GM23338 (cell line): ENCODE data around the gene MEF2A. TPM values are rescaled to one million over a fixed set of nuclear protein-coding genes. Genes with fewer than 3 reads are reported as not detected.
A peak's percentile ranks its signal among the peaks of the same experiment; 100 is the strongest.

Experiments
- ATAC-seq: fragments of 200-7000 bp; cut with Tn5 transposase; 3 replicates; pipeline ENCODE4 v1.9.1; 2020
- DNase-seq: peaks from one replicate; pipeline ENCODE4 v3.0.0-alpha.2; 2015; ENCODE audit warnings: low spot score
- H2AFZ ChIP-seq: fragments of 200-600 bp; sonication (generic); 2 replicates; pipeline ENCODE4 v1.8.0; 2016; ENCODE audit warnings: antibody characterized with exemption, mild to moderate bottlenecking, moderate library complexity
- H3F3A ChIP-seq: fragments of 200-600 bp; sonication (generic); replicated peaks from 2 replicates; pipeline ENCODE4 v1.8.0; 2017; ENCODE audit warnings: antibody characterized with exemption, mixed run types, low read depth
- H3K27ac ChIP-seq: fragments of 200-600 bp; sonication (generic); 2 replicates; pipeline ENCODE4 v1.6.1; 2016; ENCODE audit warnings: low read depth
- H3K27me3 ChIP-seq: fragments of 200-600 bp; sonication (generic); 2 replicates; pipeline ENCODE4 v1.8.0; 2016; ENCODE audit warnings: mild to moderate bottlenecking, mixed run types, moderate library complexity; ENCODE audit not compliant: insufficient read depth
- H3K36me3 ChIP-seq: fragments of 200-600 bp; sonication (generic); 2 replicates; pipeline ENCODE4 v1.8.0; 2016; ENCODE audit warnings: mild to moderate bottlenecking; ENCODE audit not compliant: insufficient read depth
- H3K4me1 ChIP-seq: fragments of 200-600 bp; sonication (generic); 2 replicates; pipeline ENCODE4 v1.8.0; 2016; ENCODE audit warnings: mild to moderate bottlenecking, moderate library complexity; ENCODE audit not compliant: insufficient read depth
- H3K4me2 ChIP-seq: fragments of 200-600 bp; sonication (generic); 2 replicates; pipeline ENCODE4 v1.7.1; 2017; ENCODE audit warnings: mixed run types
- H3K4me3 ChIP-seq: fragments of 200-600 bp; sonication (generic); 2 replicates; pipeline ENCODE4 v1.6.1; 2016; ENCODE audit warnings: mixed run types
- H3K79me2 ChIP-seq: fragments of 200-600 bp; sonication (generic); replicated peaks from 2 replicates; pipeline ENCODE4 v1.8.0; 2017; ENCODE audit warnings: mild to moderate bottlenecking; ENCODE audit not compliant: insufficient read depth
- H3K9me2 ChIP-seq: fragments of 200-600 bp; sonication (generic); 2 replicates; pipeline ENCODE4 v1.8.0; 2017; ENCODE audit not compliant: insufficient read depth
- H4K20me1 ChIP-seq: fragments of 200-600 bp; sonication (generic); replicated peaks from 2 replicates; pipeline ENCODE4 v1.8.0; 2017; ENCODE audit warnings: mild to moderate bottlenecking; ENCODE audit not compliant: insufficient read depth
- H3K27ac Mint-ChIP-seq: 2 replicates; pipeline ENCODE4 v1.8.0; 2020; ENCODE audit warnings: inconsistent platforms, mild to moderate bottlenecking, moderate library complexity, mixed read lengths
- H3K27me3 Mint-ChIP-seq: 3 replicates; pipeline ENCODE4 v1.8.0; 2022; ENCODE audit warnings: low read depth, mild to moderate bottlenecking, moderate library complexity, mixed read lengths, inconsistent platforms; ENCODE audit not compliant: insufficient read depth, poor library complexity
- H3K36me3 Mint-ChIP-seq: 3 replicates; pipeline ENCODE4 v1.8.0; 2021; ENCODE audit warnings: low read depth, mild to moderate bottlenecking, inconsistent platforms, moderate library complexity, mixed read lengths
- H3K4me1 Mint-ChIP-seq: 3 replicates; pipeline ENCODE4 v1.8.0; 2020; ENCODE audit warnings: mild to moderate bottlenecking, inconsistent platforms, mixed read lengths
- H3K4me3 Mint-ChIP-seq: 3 replicates; pipeline ENCODE4 v1.8.0; 2021; ENCODE audit warnings: moderate library complexity, mild to moderate bottlenecking, inconsistent platforms, mixed read lengths
- H3K9me3 Mint-ChIP-seq: 3 replicates; pipeline ENCODE4 v1.8.0; 2020; ENCODE audit warnings: moderate library complexity, mild to moderate bottlenecking, inconsistent platforms, mixed read lengths
- CREB1 ChIP-seq: fragments of 250-450 bp; sonication (Bioruptor Pico); IDR thresholded peaks from 2 replicates; pipeline ENCODE4 v1.5.0; 2020; ENCODE audit warnings: low read depth, mild to moderate bottlenecking, moderate library complexity
- EZH2 ChIP-seq: fragments of 200-600 bp; sonication (generic); IDR thresholded peaks from one replicate; pipeline ENCODE4 v1.8.0; 2017; ENCODE audit warnings: antibody characterized with exemption, mild to moderate bottlenecking, low read depth; ENCODE audit not compliant: unreplicated experiment
- EZH2phosphoT487 ChIP-seq: fragments of 200-600 bp; sonication (generic); IDR thresholded peaks from one replicate; pipeline ENCODE4 v1.8.1; 2018; ENCODE audit warnings: antibody characterized with exemption; ENCODE audit not compliant: unreplicated experiment
- JUNB ChIP-seq: IDR thresholded peaks from one replicate; pipeline ENCODE4 v1.6.1; 2016; ENCODE audit warnings: antibody characterized with exemption; ENCODE audit not compliant: unreplicated experiment
- NANOG ChIP-seq: IDR thresholded peaks from 2 replicates; pipeline ENCODE4 v1.6.1; 2016; ENCODE audit warnings: antibody characterized with exemption, borderline replicate concordance
- POLR2AphosphoS5 ChIP-seq: IDR thresholded peaks from 2 replicates; pipeline ENCODE4 v1.6.1; 2016; ENCODE audit warnings: antibody characterized with exemption, low read depth
- ZNF114 ChIP-seq: fragments of 250-450 bp; sonication (Bioruptor Pico); IDR thresholded peaks from 2 replicates; pipeline ENCODE4 v1.5.0; 2020; ENCODE audit warnings: mild to moderate bottlenecking, moderate library complexity
- ZNF331 ChIP-seq: fragments of 250-450 bp; sonication (Bioruptor Pico); IDR thresholded peaks from 2 replicates; pipeline ENCODE4 v1.5.0; 2020; ENCODE audit warnings: low read depth, mild to moderate bottlenecking, moderate library complexity
- polyA plus RNA-seq: library from polyadenylated mRNA; unstranded; fragments of >200 nt; fragmentation: Nextera tagmentation; extraction: Ambion mirVana; gene quantifications from 2 replicates; pipeline ENCODE4 v1.2.1, GENCODE V29; 2016
- total RNA-seq: library from RNA; depleted of rRNA; stranded (reverse); fragments of >200 nt; shearing (Covaris generic); gene quantifications from 2 replicates; pipeline ENCODE4 v1.2.3, GENCODE V29; 2014
- TF ChIP-seq, protein P1 (sequence below): IDR thresholded peaks from one replicate; pipeline ENCODE4 v1.6.1; 2018; ENCODE audit warnings: antibody characterized with exemption; ENCODE audit not compliant: unreplicated experiment
- TF ChIP-seq, protein P2 (sequence below): fragments of 250-450 bp; sonication (Bioruptor Pico); IDR thresholded peaks from 2 replicates; pipeline ENCODE4 v1.5.0; 2020; ENCODE audit warnings: mild to moderate bottlenecking, moderate library complexity
- TF ChIP-seq, protein P3 (sequence below), 2 experiments: fragments of 200-600 bp in 1 of 2; sonication (generic) in 1 of 2; conservative IDR thresholded peaks; 2 replicates each; pipeline versions ENCODE4 v1.5.1 to v1.6.1; 2016 to 2017; ENCODE audit warnings: antibody characterized with exemption in 2 of 2, low read depth in 2 of 2, mild to moderate bottlenecking in 2 of 2, moderate library complexity in 1 of 2

The MEF2A gene
- total and polyA plus RNA-seq, 2 experiments from 2014 or later, result 20.3 to 42.3 TPM

DNA sequence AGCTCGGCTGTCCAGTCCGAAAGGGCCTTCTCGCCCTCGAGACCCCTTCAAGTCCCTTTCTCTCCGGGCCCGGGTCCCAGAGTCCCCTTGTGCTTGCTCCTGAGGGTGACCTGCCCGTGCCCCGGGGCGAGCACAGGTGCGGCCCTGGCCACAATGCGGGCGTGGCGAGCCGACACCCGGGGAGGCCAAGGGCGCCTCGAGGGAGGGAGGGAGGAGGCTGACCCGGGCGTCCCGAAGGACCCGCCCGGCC lies 810 bp upstream of the MEF2A start:
- Histone ChIP-seq H2AFZ (peak overlapping the region; percentile 44), H3K4me1 (peaks cover 48% of the 10 kb centered on the region), H3K4me3 (peak overlapping the region; percentile 58), H3K36me3 (no peaks in the 10 kb centered on the region), H3K27ac (no peak overlapping the region), H3F3A (no peaks in the 10 kb centered on the region; the same call in 1 of the 2 replicates), H4K20me1 (peaks cover 9% of the 10 kb centered on the region; the same call in 1 of the 2 replicates), H3K27me3 (no peaks in the 10 kb centered on the region), H3K79me2 (peaks cover 36% of the 10 kb centered on the region), H3K4me2 (peak overlapping the region; percentile 83), H3K9me2 (no peaks in the 10 kb centered on the region)
- Mint-ChIP-seq H3K9me3 (no peaks in the 10 kb centered on the region), H3K36me3 (no peaks in the 10 kb centered on the region), H3K4me3 (peak overlapping the region; percentile 65; the same call in 2 of the 3 replicates), H3K27me3 (peaks cover 10% of the 10 kb centered on the region), H3K4me1 (peaks cover 45% of the 10 kb centered on the region), H3K27ac (no peak overlapping the region)
- ATAC-seq, result peak; percentile 24
- DNase-seq, result no peak
- TF ChIP-seq EZH2 (no peak), ZNF114 (CRISPR knock-in tag) (no peak), POLR2AphosphoS5 (no peak), JUNB (no peak), ZNF331 (CRISPR knock-in tag) (no peak), CREB1 (no peak), EZH2phosphoT487 (no peak), NANOG (no peak)
- TF ChIP-seq, protein P1, sequence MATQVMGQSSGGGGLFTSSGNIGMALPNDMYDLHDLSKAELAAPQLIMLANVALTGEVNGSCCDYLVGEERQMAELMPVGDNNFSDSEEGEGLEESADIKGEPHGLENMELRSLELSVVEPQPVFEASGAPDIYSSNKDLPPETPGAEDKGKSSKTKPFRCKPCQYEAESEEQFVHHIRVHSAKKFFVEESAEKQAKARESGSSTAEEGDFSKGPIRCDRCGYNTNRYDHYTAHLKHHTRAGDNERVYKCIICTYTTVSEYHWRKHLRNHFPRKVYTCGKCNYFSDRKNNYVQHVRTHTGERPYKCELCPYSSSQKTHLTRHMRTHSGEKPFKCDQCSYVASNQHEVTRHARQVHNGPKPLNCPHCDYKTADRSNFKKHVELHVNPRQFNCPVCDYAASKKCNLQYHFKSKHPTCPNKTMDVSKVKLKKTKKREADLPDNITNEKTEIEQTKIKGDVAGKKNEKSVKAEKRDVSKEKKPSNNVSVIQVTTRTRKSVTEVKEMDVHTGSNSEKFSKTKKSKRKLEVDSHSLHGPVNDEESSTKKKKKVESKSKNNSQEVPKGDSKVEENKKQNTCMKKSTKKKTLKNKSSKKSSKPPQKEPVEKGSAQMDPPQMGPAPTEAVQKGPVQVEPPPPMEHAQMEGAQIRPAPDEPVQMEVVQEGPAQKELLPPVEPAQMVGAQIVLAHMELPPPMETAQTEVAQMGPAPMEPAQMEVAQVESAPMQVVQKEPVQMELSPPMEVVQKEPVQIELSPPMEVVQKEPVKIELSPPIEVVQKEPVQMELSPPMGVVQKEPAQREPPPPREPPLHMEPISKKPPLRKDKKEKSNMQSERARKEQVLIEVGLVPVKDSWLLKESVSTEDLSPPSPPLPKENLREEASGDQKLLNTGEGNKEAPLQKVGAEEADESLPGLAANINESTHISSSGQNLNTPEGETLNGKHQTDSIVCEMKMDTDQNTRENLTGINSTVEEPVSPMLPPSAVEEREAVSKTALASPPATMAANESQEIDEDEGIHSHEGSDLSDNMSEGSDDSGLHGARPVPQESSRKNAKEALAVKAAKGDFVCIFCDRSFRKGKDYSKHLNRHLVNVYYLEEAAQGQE, result no peak
- TF ChIP-seq, protein P2, sequence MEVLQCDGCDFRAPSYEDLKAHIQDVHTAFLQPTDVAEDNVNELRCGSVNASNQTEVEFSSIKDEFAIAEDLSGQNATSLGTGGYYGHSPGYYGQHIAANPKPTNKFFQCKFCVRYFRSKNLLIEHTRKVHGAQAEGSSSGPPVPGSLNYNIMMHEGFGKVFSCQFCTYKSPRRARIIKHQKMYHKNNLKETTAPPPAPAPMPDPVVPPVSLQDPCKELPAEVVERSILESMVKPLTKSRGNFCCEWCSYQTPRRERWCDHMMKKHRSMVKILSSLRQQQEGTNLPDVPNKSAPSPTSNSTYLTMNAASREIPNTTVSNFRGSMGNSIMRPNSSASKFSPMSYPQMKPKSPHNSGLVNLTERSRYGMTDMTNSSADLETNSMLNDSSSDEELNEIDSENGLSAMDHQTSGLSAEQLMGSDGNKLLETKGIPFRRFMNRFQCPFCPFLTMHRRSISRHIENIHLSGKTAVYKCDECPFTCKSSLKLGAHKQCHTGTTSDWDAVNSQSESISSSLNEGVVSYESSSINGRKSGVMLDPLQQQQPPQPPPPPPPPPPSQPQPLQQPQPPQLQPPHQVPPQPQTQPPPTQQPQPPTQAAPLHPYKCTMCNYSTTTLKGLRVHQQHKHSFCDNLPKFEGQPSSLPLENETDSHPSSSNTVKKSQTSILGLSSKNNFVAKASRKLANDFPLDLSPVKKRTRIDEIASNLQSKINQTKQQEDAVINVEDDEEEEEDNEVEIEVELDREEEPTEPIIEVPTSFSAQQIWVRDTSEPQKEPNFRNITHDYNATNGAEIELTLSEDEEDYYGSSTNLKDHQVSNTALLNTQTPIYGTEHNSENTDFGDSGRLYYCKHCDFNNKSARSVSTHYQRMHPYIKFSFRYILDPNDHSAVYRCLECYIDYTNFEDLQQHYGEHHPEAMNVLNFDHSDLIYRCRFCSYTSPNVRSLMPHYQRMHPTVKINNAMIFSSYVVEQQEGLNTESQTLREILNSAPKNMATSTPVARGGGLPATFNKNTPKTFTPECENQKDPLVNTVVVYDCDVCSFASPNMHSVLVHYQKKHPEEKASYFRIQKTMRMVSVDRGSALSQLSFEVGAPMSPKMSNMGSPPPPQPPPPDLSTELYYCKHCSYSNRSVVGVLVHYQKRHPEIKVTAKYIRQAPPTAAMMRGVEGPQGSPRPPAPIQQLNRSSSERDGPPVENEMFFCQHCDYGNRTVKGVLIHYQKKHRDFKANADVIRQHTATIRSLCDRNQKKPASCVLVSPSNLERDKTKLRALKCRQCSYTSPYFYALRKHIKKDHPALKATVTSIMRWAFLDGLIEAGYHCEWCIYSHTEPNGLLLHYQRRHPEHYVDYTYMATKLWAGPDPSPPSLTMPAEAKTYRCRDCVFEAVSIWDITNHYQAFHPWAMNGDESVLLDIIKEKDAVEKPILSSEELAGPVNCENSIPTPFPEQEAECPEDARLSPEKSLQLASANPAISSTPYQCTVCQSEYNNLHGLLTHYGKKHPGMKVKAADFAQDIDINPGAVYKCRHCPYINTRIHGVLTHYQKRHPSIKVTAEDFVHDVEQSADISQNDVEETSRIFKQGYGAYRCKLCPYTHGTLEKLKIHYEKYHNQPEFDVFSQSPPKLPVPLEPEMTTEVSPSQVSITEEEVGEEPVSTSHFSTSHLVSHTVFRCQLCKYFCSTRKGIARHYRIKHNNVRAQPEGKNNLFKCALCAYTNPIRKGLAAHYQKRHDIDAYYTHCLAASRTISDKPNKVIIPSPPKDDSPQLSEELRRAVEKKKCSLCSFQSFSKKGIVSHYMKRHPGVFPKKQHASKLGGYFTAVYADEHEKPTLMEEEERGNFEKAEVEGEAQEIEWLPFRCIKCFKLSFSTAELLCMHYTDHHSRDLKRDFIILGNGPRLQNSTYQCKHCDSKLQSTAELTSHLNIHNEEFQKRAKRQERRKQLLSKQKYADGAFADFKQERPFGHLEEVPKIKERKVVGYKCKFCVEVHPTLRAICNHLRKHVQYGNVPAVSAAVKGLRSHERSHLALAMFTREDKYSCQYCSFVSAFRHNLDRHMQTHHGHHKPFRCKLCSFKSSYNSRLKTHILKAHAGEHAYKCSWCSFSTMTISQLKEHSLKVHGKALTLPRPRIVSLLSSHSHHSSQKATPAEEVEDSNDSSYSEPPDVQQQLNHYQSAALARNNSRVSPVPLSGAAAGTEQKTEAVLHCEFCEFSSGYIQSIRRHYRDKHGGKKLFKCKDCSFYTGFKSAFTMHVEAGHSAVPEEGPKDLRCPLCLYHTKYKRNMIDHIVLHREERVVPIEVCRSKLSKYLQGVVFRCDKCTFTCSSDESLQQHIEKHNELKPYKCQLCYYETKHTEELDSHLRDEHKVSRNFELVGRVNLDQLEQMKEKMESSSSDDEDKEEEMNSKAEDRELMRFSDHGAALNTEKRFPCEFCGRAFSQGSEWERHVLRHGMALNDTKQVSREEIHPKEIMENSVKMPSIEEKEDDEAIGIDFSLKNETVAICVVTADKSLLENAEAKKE (CRISPR knock-in tag), result no peak
- TF ChIP-seq, protein P3, sequence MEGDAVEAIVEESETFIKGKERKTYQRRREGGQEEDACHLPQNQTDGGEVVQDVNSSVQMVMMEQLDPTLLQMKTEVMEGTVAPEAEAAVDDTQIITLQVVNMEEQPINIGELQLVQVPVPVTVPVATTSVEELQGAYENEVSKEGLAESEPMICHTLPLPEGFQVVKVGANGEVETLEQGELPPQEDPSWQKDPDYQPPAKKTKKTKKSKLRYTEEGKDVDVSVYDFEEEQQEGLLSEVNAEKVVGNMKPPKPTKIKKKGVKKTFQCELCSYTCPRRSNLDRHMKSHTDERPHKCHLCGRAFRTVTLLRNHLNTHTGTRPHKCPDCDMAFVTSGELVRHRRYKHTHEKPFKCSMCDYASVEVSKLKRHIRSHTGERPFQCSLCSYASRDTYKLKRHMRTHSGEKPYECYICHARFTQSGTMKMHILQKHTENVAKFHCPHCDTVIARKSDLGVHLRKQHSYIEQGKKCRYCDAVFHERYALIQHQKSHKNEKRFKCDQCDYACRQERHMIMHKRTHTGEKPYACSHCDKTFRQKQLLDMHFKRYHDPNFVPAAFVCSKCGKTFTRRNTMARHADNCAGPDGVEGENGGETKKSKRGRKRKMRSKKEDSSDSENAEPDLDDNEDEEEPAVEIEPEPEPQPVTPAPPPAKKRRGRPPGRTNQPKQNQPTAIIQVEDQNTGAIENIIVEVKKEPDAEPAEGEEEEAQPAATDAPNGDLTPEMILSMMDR (conservative IDR thresholded peaks at IDR 0.05; ENCODE audit: low read depth in 2 of 2), result no peak
